Smooth muscle cell of bladder (primary cell): ENCODE results near the gene C20orf96. TPM values are rescaled to one million over a fixed set of nuclear protein-coding genes. Genes with fewer than 3 reads are reported as not detected.

Source experiments
- total RNA-seq: library from RNA; depleted of rRNA; stranded (reverse); fragments of >200 nt; gene quantifications from 2 replicates; pipeline ENCODE4 v1.2.3, GENCODE V29; 2014

C20orf96 gene, protein sequence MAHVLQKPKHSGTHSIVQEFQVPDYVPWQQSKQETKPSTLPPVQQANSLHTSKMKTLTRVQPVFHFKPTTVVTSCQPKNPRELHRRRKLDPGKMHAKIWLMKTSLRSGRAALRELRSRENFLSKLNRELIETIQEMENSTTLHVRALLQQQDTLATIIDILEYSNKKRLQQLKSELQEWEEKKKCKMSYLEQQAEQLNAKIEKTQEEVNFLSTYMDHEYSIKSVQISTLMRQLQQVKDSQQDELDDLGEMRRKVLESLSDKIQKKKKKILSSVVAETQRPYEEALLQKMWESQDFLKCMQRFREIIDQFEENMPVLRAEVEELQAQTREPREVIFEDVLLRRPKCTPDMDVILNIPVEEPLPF
- total RNA-seq, result 2.4 and 2.6 TPM in 2 replicates

DNA sequence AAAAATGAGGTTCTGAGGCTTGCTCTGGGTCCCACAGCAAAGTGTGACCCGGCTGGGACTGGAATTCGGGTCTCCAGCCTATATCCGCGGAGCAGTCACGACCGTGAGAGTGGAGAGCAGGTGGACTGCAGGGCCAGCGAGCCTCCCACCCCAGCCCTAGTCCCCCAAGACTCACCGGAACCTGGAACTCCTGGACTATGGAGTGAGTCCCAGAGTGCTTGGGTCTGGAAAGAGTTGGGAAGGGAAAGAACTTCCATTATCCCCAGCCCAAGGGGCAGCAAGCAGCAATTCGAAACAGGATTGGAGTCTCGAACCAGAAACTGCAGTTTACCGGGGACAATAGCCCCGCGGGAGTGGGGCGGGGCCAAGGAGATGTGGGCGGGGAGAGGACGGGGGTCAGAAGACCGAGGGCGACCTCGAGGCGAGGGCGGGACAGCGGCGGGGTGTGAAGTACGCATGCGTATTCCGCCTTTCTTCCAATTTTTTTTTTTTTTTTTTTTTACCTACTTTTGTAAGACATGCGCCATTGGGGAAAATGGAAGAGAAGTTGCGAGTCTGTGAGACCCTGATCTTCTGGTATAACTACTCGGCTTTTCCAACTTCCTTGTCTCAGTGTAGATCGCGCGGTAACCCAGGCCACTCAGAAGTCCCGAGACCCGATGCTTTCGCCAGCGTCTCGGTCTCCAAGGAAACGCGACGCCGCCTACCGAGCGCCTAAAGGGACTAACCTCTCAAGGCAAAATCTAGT is at the start of gene C20orf96:
TSS of gene C20orf96 (minus strand) at position 667 of the 748 bp plus-strand sequence. CDS start at position 527, 140 bp downstream.

DNA sequence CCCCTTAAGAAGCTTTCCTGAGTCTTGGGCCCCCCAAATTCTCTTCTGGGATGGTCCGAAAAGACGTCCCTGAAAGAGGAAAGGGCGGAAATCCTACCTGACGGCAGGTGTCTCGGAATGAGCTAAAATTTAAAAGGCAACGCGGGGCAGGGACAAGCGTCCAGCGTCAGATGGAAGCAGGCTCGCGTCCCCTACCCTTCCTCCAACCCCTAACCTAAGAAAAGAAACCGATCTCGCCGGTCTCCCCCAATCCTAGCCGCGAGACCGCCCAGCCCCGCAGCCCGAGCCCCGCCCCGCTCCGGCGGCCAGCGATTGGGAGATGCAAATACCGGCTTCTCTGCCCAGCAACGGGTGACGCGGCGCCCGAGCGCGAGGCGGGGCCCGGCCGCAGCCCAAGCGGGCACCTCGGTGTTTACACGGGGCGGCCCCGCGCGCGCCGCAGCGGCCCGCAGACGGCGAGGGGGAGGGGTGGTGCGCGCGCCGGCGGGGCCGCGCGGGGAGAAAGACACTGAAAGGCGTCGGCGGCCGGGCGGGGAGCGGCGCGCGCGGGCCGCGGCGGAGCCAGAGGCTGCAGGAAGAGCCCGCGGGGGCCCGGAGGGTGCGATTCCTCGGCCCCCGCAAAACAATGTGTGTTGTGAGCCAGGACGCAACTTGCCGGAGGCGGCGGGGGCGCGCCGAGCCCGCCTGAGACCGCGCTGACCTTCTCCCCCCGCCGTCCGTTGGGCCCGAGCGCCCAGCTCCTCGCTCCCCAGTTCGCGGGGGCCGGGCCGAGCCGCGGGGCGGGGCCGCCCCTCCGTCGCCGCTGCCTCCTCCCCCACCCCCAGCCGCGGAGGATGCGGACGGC is 34.7 kb upstream of the C20orf96 start, which contains the start of gene SOX12:
TSS of gene SOX12 (plus strand) at position 508 of the 844 bp plus-strand sequence. CDS start 373 bp downstream, outside the sequence.

DNA sequence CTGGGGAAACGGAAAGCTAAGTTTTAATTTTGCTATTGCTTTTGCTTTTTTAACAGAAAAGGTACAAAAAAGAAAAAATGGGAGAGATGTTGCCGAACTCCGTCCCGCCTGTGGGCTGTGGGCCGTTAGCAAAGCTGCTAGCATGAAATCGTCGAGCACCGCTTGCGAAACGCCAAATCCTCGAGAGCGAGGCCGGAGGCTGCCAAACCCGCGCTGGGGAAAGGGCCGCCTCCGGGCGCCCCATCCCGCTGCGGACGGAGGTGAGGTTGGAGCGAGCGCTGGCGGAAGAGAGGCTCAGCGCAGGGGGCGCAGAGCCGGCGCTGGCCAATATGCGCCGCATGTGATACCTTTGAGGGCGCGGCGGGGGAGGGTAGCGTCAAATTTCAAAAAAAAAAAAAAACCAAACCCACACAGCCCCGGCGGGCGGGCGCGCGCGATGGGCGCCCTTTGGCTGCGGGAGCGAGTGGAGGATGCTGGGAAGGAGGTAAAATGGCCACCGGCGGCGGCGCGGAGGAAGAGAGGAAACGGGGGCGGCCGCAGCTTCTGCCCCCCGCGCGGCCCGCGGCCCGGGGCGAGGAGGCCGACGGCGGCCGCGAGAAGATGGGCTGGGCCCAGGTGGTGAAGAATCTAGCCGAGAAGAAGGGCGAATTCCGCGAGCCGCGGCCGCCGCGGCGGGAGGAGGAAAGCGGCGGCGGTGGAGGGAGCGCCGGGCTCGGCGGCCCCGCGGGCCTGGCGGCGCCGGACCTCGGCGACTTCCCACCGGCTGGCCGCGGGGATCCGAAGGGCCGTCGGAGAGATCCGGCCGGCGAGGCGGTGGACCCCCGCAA is 6.8 kb upstream of the C20orf96 start, which contains the start of gene ZCCHC3:
TSS of gene ZCCHC3 (plus strand) at position 473 of the 827 bp plus-strand sequence. CDS start at position 490, 17 bp downstream.

DNA sequence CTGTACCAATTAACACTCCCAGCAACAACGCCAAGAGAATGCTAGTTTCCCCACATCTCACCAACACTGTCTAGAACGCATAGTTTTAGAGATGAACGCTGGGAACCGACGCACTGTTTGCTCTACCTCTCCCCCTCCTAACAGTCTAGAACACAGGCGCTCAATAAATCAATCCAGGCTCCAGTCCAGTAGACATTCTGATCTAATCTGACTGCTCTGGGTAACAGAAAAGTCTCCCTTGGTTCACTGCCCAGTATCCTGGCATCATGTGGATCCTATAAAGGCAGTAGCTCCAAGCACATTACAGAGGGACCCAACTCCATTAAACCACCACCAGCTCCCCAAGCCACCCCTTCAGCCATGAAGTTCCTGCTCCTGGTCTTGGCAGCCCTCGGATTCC is 33.1 kb downstream of the C20orf96 start, which contains the start of gene DEFB132:
TSS of gene DEFB132 (plus strand) at position 306 of the 400 bp plus-strand sequence. CDS start at position 361, 55 bp downstream.

DNA sequence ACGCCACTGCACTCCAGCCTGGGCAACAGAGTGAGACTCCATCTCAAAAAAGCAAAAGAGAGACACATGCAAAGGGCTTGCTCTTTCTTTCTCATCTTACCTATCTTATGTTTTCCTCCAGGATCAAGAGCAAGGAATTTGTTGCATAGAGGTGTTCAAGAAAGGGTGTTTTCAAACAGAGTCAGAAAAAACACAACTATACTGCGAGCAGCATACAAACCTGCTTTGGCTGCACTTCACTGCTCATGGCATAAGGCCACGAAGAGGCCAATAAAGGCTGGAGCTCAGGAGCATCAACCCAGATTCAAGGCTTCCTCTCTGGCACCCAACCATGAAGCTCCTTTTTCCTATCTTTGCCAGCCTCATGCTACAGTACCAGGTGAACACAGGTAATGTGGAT is 63.6 kb downstream of the C20orf96 start, which contains the start of gene DEFB129:
TSS of gene DEFB129 (plus strand) at position 301 of the 400 bp plus-strand sequence. CDS start at position 332, 31 bp downstream.

Other genes starting within 250 kb of the C20orf96 start
- gene DEFB125, start 203.1 kb downstream of the C20orf96 start, total RNA-seq, result not detected in 2 replicates
- not detected in 2 replicates for gene DEFB126, start 148.2 kb downstream of the C20orf96 start, total RNA-seq
- not detected in 2 replicates for gene DEFB127, start 133.3 kb downstream of the C20orf96 start, total RNA-seq
- not detected in 2 replicates for gene DEFB128, start 101.0 kb downstream of the C20orf96 start, total RNA-seq
- not detected in 2 replicates for gene DEFB129, start 63.5 kb downstream of the C20orf96 start, total RNA-seq
- gene DEFB132, start 33.0 kb downstream of the C20orf96 start, total RNA-seq, result not detected in 2 replicates
- 9.0 and 11.6 TPM in 2 replicates for gene ZCCHC3, start 6.8 kb upstream of the C20orf96 start, total RNA-seq
- 2.1 and 3.1 TPM in 2 replicates for gene SOX12, start 34.8 kb upstream of the C20orf96 start, total RNA-seq
- 14.5 and 18.2 TPM in 2 replicates for gene NRSN2, start 56.4 kb upstream of the C20orf96 start, total RNA-seq
- 35.8 and 82.1 TPM in 2 replicates for gene TRIB3, start 90.0 kb upstream of the C20orf96 start, total RNA-seq
- 49.4 and 54.0 TPM in 2 replicates for gene RBCK1, start 117.5 kb upstream of the C20orf96 start, total RNA-seq
- gene TBC1D20, start 171.8 kb upstream of the C20orf96 start, total RNA-seq, result 30.3 and 38.5 TPM in 2 replicates